Measurements from ENCODE around the gene OR8D4. TPM values are rescaled to one million over a fixed set of nuclear protein-coding genes. Genes with fewer than 3 reads are reported as not detected.

OR8D4 gene
- total and polyA plus RNA-seq, 2 donors (not counting 1 experiment from before 2014, with no cell fraction given): not detected

GRCh38 chr11:123905826-123906225 lies 3.9 kb downstream of the OR8D4 start:
- ChIA-PET CTCF (no interaction called here), POLR2A (no interaction called here)
- ATAC-seq (ENCODE audit: low read depth) (no peak), DNase-seq (no peak)
- Histone ChIP-seq H2AFZ (ENCODE audit: insufficient read depth, low read depth, low read length, poor library complexity, severe bottlenecking) (no peak overlapping the region), H3K9me3 (ENCODE audit: control extremely low read depth in 1 of 3, control insufficient read depth in 2 of 3, insufficient read depth in 1 of 3, low read length in 2 of 3) (no peaks in the 10 kb centered on the region), H3K9ac (ENCODE audit: low read length) (no peak overlapping the region), H3K36me3 (replicated peaks in 1 of 2; ENCODE audit: control extremely low read depth in 1 of 2, control insufficient read depth in 1 of 2, extremely low read depth in 1 of 2, insufficient read depth in 2 of 2, low read length in 1 of 2) (no peaks in the 10 kb centered on the region), H3K4me2 (replicated peaks; ENCODE audit: low read depth, low read length, poor library complexity, severe bottlenecking) (no peak overlapping the region), H3K4me1 (ENCODE audit: control insufficient read depth in 2 of 2, insufficient read depth in 2 of 2, low read length in 2 of 2) (no peaks in the 10 kb centered on the region), H3K4me3 (ENCODE audit: control extremely low read depth in 1 of 5, extremely low read depth in 1 of 5, insufficient read depth in 1 of 5, low read depth in 2 of 5, low read length in 4 of 5) (no peak overlapping the region), H3K79me2 (ENCODE audit: control insufficient read depth, insufficient read depth, low read length) (no peaks in the 10 kb centered on the region), H3K27me3 (replicated peaks in 1 of 4; ENCODE audit: control extremely low read depth in 1 of 4, control insufficient read depth in 3 of 4, insufficient read depth in 4 of 4, low read length in 3 of 4) (no peaks in the 10 kb centered on the region), H3K27ac (ENCODE audit: low read length in 2 of 2) (no peak overlapping the region), H4K20me1 (ENCODE audit: control insufficient read depth, insufficient read depth, low read length, poor library complexity, severe bottlenecking) (no peaks in the 10 kb centered on the region)
- Mint-ChIP-seq H3K4me1 (no peaks in the 10 kb centered on the region), H3K9me3 (ENCODE audit: insufficient read depth) (no peaks in the 10 kb centered on the region), H3K27ac (no peak overlapping the region), H3K4me3 (no peak overlapping the region), H3K27me3 (peaks cover 10% of the 10 kb centered on the region)
- 86% methylated on average over 2 of the region's 3 CpGs for whole genome bisulfite sequencing (ENCODE audit: insufficient coverage)
- intact Hi-C loops (cut with micrococcal nuclease): no loop called here
- TF ChIP-seq CTCF (IDR thresholded peaks at IDR 0.05) (no peak), EZH2 (IDR thresholded peaks at IDR 0.05; ENCODE audit: borderline replicate concordance, insufficient read depth, low read depth, low read length, poor library complexity, severe bottlenecking) (no peak)

- no peaks in the 10 kb centered on the region for H4K20me1 ChIP-seq (ENCODE audit: control insufficient read depth, insufficient read depth, low read length, poor library complexity, severe bottlenecking)
- CTCF ChIA-PET: no interaction called here
- no peaks in the 10 kb centered on the region for H3K36me3 ChIP-seq (replicated peaks in 1 of 2; ENCODE audit: control extremely low read depth in 1 of 2, control insufficient read depth in 1 of 2, extremely low read depth in 1 of 2, insufficient read depth in 2 of 2, low read length in 1 of 2)
- 100% methylated on average over 2 of the region's 3 CpGs for WGBS (ENCODE audit: insufficient coverage)
- Mint-ChIP-seq H3K4me3 (no peak overlapping the region), H3K27me3 (no peaks in the 10 kb centered on the region), H3K27ac (no peak overlapping the region), H3K4me1 (no peaks in the 10 kb centered on the region), H3K9me3 (ENCODE audit: insufficient read depth) (no peaks in the 10 kb centered on the region)
- ATAC-seq (ENCODE audit: low read depth) (no peak), DNase-seq (no peak)
- H3K27ac ChIP-seq (ENCODE audit: low read length in 2 of 2): no peak overlapping the region
- H3K4me1 ChIP-seq (ENCODE audit: control insufficient read depth in 2 of 2, insufficient read depth in 2 of 2, low read length in 2 of 2): no peaks in the 10 kb centered on the region
- TF ChIP-seq CTCF (IDR thresholded peaks at IDR 0.05) (no peak), EZH2 (IDR thresholded peaks at IDR 0.05; ENCODE audit: borderline replicate concordance, insufficient read depth, low read depth, low read length, poor library complexity, severe bottlenecking) (no peak)
- H3K9ac ChIP-seq (ENCODE audit: low read length): no peak overlapping the region
- POLR2A ChIA-PET: no interaction called here
- no peak overlapping the region for H3K4me2 ChIP-seq (replicated peaks; ENCODE audit: low read depth, low read length, poor library complexity, severe bottlenecking)
- no peaks in the 10 kb centered on the region for H3K79me2 ChIP-seq (ENCODE audit: control insufficient read depth, insufficient read depth, low read length)
- no peaks in the 10 kb centered on the region for H3K9me3 ChIP-seq (ENCODE audit: control extremely low read depth in 1 of 3, control insufficient read depth in 2 of 3, insufficient read depth in 1 of 3, low read length in 2 of 3)
- no peaks in the 10 kb centered on the region for H3K27me3 ChIP-seq (replicated peaks in 1 of 4; ENCODE audit: control extremely low read depth in 1 of 4, control insufficient read depth in 3 of 4, insufficient read depth in 4 of 4, low read length in 3 of 4)
- no peak overlapping the region for H2AFZ ChIP-seq (ENCODE audit: insufficient read depth, low read depth, low read length, poor library complexity, severe bottlenecking)
- intact Hi-C loops (cut with micrococcal nuclease): no loop called here
- no peak overlapping the region for H3K4me3 ChIP-seq (ENCODE audit: control extremely low read depth in 1 of 5, extremely low read depth in 1 of 5, insufficient read depth in 1 of 5, low read depth in 2 of 5, low read length in 4 of 5)
Observed at GRCh38 chr11:123920943-123921342, 19.0 kb downstream of the OR8D4 start.
